DND-41 (cell line): ENCODE measurements around the gene CPLANE1.
A peak's percentile ranks its signal among the peaks of the same experiment; 100 is the strongest.
"Not testable (repeated sequence)": the region's sequence is repeated elsewhere in the genome, so short reads cannot be mapped to it uniquely, and the experiment has no call there.

Source experiments
- ATAC-seq: fragments of 200-7000 bp; cut with Tn5 transposase; 3 replicates; pipeline ENCODE4 v1.9.1; 2021; ENCODE audit warnings: low read depth; ENCODE audit not compliant: insufficient read depth
- DNase-seq: peaks from one replicate; pipeline ENCODE4 v3.0.0-alpha.2; 2020
- H2AFZ ChIP-seq: 2 replicates; pipeline ENCODE4 v1.6.0; 2012; ENCODE audit warnings: low read depth, low read length
- H3K27ac ChIP-seq: 2 replicates; pipeline ENCODE4 v1.5.1; 2012; ENCODE audit warnings: low read length, inconsistent platforms
- H3K27me3 ChIP-seq: fragments of 200-600 bp; sonication (generic); 2 replicates; pipeline ENCODE4 v1.6.0; 2012; ENCODE audit warnings: low read length, mild to moderate bottlenecking, inconsistent platforms; ENCODE audit not compliant: insufficient read depth, poor library complexity
- H3K36me3 ChIP-seq: 2 replicates; pipeline ENCODE4 v1.5.1; 2012; ENCODE audit warnings: low read length, inconsistent platforms; ENCODE audit not compliant: insufficient read depth
- H3K4me1 ChIP-seq: 2 replicates; pipeline ENCODE4 v1.5.1; 2012; ENCODE audit warnings: mild to moderate bottlenecking, low read length; ENCODE audit not compliant: insufficient read depth
- H3K4me2 ChIP-seq: 2 replicates; pipeline ENCODE4 v1.6.0; 2012; ENCODE audit warnings: mild to moderate bottlenecking, moderate library complexity, low read length, inconsistent platforms; ENCODE audit not compliant: insufficient read depth
- H3K4me3 ChIP-seq, 2 experiments: fragments of 200-600 bp in 1 of 2; shearing (Covaris generic) in 1 of 2; 2 replicates each; pipeline ENCODE4 v1.5.1; 2012 to 2016; ENCODE audit warnings: inconsistent platforms in 2 of 2, low read length in 2 of 2, mild to moderate bottlenecking in 2 of 2, low read depth in 1 of 2, moderate library complexity in 1 of 2
- H3K79me2 ChIP-seq: 2 replicates; pipeline ENCODE4 v1.6.0; 2012; ENCODE audit warnings: low read length, inconsistent platforms; ENCODE audit not compliant: insufficient read depth
- H3K9ac ChIP-seq: 2 replicates; pipeline ENCODE4 v1.6.0; 2012; ENCODE audit warnings: low read depth, mild to moderate bottlenecking, inconsistent platforms, low read length, moderate library complexity
- H3K9me3 ChIP-seq: 2 replicates; pipeline ENCODE4 v1.5.1; 2012; ENCODE audit warnings: low read length, moderate library complexity, mild to moderate bottlenecking, inconsistent platforms; ENCODE audit not compliant: insufficient read depth, severe bottlenecking
- H4K20me1 ChIP-seq: 2 replicates; pipeline ENCODE4 v1.6.0; 2012; ENCODE audit warnings: low read length; ENCODE audit not compliant: insufficient read depth
- EZH2 ChIP-seq: IDR thresholded peaks from 3 replicates; pipeline ENCODE4 v1.6.1; 2012; ENCODE audit warnings: borderline replicate concordance, low read depth, mild to moderate bottlenecking, moderate library complexity, low read length, inconsistent platforms; ENCODE audit not compliant: severe bottlenecking
- TF ChIP-seq, protein P1 (sequence below): IDR thresholded peaks from 2 replicates; pipeline ENCODE4 v1.5.1; 2012; ENCODE audit warnings: borderline replicate concordance, low read length, moderate library complexity, mild to moderate bottlenecking; ENCODE audit not compliant: poor library complexity, severe bottlenecking; ENCODE audit errors: extremely low read depth

The CPLANE1 gene

GRCh38 chr5:37248970-37249814 is at the start of gene CPLANE1:
Gene CPLANE1 (minus strand): TSS chr5:37249376. CDS start chr5:37247698, 1,678 bp downstream.
- Histone ChIP-seq H3K27me3 (no peaks in the 10 kb centered on the region), H4K20me1 (no peaks in the 10 kb centered on the region), H3K4me1 (peaks cover 41% of the 10 kb centered on the region), H3K27ac (peak within 1 kb of the TSS; percentile 79), H3K4me3 (peak within 1 kb of the TSS; percentile 96 to 99), H3K9me3 (peaks cover under 1% of the 10 kb centered on the region), H3K9ac (peak within 1 kb of the TSS; percentile 90), H3K36me3 (peaks cover 5% of the 10 kb centered on the region; the same call in 1 of the 2 replicates), H3K4me2 (peak within 1 kb of the TSS; percentile 73), H3K79me2 (peaks cover 37% of the 10 kb centered on the region), H2AFZ (peak within 1 kb of the TSS; percentile 90)
- DNase-seq (peak; percentile 84), ATAC-seq (peak; percentile 93)
- TF ChIP-seq EZH2, result no peak
- TF ChIP-seq, protein P1, sequence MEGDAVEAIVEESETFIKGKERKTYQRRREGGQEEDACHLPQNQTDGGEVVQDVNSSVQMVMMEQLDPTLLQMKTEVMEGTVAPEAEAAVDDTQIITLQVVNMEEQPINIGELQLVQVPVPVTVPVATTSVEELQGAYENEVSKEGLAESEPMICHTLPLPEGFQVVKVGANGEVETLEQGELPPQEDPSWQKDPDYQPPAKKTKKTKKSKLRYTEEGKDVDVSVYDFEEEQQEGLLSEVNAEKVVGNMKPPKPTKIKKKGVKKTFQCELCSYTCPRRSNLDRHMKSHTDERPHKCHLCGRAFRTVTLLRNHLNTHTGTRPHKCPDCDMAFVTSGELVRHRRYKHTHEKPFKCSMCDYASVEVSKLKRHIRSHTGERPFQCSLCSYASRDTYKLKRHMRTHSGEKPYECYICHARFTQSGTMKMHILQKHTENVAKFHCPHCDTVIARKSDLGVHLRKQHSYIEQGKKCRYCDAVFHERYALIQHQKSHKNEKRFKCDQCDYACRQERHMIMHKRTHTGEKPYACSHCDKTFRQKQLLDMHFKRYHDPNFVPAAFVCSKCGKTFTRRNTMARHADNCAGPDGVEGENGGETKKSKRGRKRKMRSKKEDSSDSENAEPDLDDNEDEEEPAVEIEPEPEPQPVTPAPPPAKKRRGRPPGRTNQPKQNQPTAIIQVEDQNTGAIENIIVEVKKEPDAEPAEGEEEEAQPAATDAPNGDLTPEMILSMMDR, result peak; percentile 32

DNA sequence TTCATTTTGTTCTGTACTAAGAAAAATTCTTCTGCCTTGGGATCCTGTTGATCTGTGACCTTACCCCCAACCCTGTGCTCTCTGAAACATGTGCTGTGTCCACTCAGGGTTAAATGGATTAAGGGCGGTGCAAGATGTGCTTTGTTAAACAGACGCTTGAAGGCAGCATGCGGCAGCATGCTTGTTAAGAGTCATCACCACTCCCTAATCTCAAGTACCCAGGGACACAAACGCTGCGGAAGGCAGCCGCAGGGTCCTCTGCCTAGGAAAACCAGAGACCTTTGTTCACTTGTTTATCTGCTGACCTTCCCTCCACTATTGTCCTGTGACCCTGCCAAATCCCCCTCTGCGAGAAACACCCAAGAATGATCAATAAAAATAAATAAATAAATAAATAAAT is 47.1 kb upstream of the CPLANE1 start:
- not testable (repeated sequence) for H3K4me1 ChIP-seq, H4K20me1 ChIP-seq, H3K4me3 ChIP-seq, H3K27ac ChIP-seq, H3K9ac ChIP-seq, H3K27me3 ChIP-seq, H3K79me2 ChIP-seq, H2AFZ ChIP-seq, ATAC-seq, H3K9me3 ChIP-seq, H3K4me2 ChIP-seq, DNase-seq
- H3K36me3 ChIP-seq, result peaks cover 77% of the 10 kb centered on the region

DNA sequence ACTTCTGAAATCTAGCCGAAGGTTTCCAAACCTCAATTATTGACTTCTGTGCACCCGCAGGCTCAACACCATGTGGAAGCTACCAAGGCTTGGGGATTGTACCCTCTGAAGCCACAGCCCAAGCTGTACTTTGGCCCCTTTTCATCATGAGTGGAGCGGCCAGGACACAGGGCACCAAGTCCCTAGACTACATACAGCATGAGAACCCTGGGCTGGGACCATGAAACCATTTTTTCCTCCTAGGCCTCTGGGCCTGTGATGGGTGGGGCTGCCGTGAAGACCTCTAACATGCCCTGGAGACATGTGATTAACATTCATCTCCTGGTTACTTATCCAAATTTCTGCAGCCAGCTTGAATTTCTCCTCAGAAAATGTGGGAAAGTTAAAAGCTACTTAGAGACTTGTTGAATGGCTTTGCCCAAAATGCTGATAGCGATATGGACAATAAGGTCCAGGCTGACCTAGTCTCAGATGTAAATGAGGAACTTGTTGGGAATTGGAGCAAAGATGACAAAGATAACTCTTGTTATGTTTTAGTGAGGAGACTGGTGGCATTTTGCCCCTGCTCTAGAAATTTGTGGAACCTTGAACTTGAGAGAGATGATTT is 34.1 kb upstream of the CPLANE1 start:
- ATAC-seq (no peak), DNase-seq (peak; percentile 32)
- no peak overlapping the region for H3K27ac ChIP-seq
- TF ChIP-seq, protein P1, result no peak
- no peak for TF ChIP-seq EZH2
- no peaks in the 10 kb centered on the region for H3K36me3 ChIP-seq
- no peak overlapping the region for H3K9ac ChIP-seq
- no peak overlapping the region for H3K4me3 ChIP-seq
- no peaks in the 10 kb centered on the region for H4K20me1 ChIP-seq
- H3K4me2 ChIP-seq, result no peak overlapping the region
- no peaks in the 10 kb centered on the region for H3K4me1 ChIP-seq
- H3K79me2 ChIP-seq, result no peaks in the 10 kb centered on the region
- H2AFZ ChIP-seq, result no peak overlapping the region
- H3K9me3 ChIP-seq, result peaks cover 33% of the 10 kb centered on the region
- H3K27me3 ChIP-seq, result no peaks in the 10 kb centered on the region

- no peaks in the 10 kb centered on the region for H3K36me3 ChIP-seq
- H3K4me3 ChIP-seq, result no peak overlapping the region
- TF ChIP-seq, protein P1, result no peak
- TF ChIP-seq EZH2, result no peak
- H3K79me2 ChIP-seq, result no peaks in the 10 kb centered on the region
- H4K20me1 ChIP-seq, result no peaks in the 10 kb centered on the region
- H3K4me1 ChIP-seq, result no peaks in the 10 kb centered on the region
- peaks cover 13% of the 10 kb centered on the region for H3K9me3 ChIP-seq
- no peak overlapping the region for H2AFZ ChIP-seq
- no peaks in the 10 kb centered on the region for H3K27me3 ChIP-seq
- ATAC-seq (no peak), DNase-seq (no peak)
- no peak overlapping the region for H3K27ac ChIP-seq
- no peak overlapping the region for H3K9ac ChIP-seq
- no peak overlapping the region for H3K4me2 ChIP-seq
These were observed 26.3 kb upstream of the CPLANE1 start for GRCh38 chr5:37275511-37275910.
